Stimulated activated CD4-positive, alpha-beta T cell treated with anti-CD3 and anti-CD28 coated beads, TNF-alpha, amount 100 ng/mL, for 4 hours (primary cell): Measurements from ENCODE around the gene ZNF142.

Experiments used
- DNase-seq, 3 experiments: peaks; one replicate each; pipeline ENCODE4 v3.0.0-alpha.2; 2020; ENCODE audit warnings: low read depth in 3 of 3

Gene ZNF142

DNA sequence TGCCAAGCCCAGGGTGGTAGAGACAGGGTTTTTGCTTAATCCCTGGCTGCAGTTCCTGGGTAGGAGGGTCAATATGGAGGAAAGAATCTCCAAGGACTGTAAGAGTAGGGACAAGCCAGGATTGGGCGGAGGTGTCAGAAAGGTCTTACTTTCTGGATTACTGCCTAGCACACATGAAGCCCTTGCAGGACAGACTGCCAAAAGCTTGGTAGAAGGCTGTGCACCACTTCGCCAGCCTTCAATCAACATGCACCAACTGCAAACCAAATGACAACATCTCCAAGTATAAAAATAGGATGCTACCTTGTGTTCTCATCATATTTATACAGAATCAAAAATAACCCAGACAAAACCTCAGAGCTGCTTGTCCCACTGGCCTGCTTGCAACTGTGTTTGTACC is 3.7 kb downstream of the ZNF142 start:
- DNase-seq, result no peak

DNA sequence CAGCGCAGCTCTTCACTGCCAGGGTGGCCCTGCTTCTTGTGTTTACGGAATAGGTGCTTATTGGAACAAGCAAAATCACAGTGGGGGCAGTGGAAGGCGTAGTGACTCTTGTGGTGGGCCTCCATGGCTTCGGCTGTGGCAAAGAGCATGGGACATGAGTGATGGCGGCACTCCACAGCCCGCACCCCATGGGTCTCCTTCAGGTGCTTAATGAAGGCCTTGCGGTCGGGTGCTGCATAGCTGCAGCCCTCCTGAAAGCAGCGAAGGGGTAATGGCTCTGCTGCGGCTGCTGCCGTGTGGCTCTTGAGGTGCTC is 10.7 kb downstream of the ZNF142 start:
- DNase-seq, result no peak

DNA sequence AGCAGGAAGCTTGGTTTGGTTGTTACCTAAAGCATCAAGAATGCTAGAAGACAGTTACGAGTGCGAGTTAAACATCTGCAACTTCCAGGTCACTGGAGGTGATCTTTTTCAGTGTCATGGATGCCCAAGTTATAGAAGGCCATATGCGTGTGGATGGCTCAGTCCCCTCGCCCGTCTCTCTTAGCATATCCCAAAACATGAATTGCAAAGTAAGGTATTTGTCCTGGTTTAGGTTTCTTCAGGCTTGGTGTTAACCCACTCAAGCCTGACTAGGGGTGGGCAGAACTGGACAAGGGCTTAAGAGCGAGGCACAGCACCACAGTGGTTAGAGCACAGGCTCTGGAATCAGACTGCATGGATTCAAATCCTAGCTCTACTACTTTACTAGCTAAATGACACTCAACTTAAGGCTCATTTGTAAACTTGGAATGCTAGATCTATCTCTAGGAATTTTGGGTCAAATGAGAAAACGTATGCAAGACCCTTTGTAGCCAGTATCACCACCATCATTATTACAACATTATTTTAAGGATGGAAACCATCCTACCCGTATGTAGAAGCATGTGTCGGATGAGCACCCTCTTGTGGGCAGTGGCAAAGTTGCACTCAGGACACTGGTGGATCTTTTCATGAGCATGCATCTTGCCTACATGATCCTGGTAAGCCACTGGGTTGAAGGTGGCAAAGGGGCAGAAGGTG is 11.2 kb downstream of the ZNF142 start:
- peak in 1 of 3 experiments; percentile 21 for DNase-seq

DNA sequence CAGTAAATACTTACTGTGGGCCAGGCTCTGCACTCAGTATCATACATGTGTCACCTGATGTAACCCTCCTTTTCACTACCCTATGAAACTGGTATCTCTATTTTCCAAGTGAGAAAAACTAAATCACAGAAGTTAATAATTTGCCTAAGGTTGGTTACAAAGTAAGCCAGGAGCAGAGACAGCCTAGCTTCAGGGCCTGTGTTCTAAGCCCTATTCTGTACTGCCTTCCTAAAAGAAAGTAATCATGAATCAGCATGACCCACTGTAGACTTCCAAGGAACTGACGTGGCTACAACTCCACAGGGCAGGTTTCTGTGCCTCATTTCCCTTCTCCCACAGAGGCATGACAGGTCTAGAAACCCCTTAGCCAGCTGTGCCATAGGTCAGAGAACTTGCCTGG is 14.3 kb downstream of the ZNF142 start:
- no peak for DNase-seq

DNA sequence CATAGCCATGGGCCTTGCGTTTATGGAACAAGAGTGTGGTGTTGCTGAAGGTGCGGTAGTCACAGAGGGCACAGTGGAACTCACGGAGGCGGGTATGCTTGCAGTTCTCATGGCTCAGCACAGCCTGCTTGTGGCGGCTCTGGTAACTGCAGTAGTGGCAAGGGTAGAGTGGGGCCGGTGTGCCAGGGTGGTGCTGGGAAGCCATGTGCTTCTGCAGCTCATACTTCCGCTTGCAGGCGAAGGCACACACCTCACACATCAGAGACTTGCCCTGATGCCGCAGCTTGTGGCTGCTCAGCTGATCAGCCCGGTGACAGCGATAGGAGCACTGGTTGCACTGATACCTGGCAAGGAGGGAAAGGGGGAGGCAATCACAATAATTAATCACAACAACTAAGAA is 14.7 kb downstream of the ZNF142 start:
- no peak for DNase-seq

DNA sequence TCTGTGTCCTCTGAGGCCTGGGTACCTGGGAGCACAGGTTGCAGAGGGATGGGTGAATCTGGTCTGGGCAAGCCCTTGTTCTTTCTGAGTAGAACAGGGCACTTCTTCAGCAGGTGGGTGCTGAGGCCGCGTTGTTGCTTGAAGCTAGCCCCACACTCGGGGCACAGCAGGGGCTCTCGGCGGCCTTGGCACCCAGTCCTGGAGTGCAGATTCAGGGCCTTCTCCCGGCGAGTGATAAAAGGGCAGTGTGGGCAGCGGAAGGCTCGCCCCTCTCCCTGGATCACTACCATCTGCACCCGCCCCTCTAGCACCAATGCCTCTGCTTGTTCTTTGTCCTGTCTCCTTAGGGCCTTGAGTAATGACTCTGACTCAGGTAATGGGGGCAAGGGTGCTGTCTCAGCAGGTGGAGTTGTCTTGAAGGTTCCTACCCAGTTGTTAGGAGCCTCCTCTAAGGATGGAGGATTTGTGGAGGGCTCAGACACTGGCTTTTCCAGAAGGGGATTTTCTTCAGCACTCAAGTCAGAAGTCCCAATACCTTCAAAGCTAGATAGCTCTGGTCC is 15.6 kb downstream of the ZNF142 start:
- DNase-seq, result no peak

DNA sequence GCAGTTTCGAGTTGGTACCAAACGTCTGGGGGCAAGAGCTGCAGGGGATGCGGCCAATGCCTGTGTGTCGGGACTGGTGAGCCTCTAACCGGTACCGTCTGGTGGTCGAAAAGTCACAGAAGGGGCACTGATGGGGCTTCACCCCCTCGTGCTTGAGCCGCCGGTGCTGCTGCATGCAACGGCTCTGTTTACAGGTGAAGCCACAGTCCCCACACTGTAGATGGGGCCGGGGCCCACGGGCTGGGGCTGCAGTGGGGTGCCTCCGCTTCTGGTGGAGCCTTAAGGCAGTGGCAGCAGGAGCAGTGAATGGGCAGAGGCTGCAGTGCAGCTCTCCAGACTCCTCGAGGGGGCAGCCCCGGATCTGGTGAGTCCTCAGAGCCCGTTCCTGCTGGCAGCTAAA is 16.6 kb downstream of the ZNF142 start:
- DNase-seq, result no peak

DNA sequence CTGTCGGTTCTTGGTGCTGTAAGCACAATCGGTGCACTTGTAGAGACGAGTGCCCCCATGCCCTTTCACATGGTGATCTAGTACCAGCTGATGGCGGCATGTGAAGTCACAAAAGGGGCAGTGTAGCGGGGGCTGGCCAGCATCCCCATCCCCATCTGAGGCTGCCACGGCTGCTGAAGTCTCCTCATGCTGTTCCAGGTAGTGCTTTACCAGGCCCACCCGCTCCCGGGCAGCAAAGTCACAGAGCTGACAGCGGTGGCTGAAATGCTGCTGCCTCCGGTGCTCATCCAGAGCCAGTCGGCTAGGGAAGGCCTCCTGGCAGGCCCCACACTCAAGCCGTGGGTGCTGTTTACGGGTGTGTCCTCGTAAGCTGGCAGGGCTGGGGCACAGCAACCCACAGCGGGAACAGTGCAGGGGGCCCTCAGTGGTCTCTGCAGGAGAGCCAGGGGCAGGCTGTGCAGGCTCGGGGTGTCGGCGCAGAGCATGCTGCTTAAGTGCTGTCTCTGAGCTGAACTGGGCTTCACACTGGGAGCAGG is 17.2 kb downstream of the ZNF142 start:
- DNase-seq, result no peak

DNA sequence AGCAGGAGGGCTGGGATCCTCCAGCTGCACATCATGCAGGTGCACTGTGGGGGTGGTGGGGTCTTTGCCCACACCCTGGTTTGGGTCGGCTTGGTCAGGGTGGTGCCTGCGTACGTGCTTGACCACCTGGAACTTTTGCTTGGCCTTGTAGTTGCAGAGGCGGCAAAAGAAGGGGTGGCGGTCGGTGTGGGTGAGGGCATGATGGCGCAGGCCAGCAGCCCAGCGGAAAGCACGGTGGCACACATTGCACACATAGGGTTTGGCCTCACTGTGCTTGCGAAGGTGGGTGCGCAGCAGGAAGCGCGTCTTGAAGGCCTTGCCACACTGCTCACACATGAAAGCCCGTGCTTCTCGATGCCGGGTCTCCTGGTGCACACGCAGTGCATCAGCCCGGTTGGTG is 21.1 kb downstream of the ZNF142 start:
- no peak for DNase-seq

DNA sequence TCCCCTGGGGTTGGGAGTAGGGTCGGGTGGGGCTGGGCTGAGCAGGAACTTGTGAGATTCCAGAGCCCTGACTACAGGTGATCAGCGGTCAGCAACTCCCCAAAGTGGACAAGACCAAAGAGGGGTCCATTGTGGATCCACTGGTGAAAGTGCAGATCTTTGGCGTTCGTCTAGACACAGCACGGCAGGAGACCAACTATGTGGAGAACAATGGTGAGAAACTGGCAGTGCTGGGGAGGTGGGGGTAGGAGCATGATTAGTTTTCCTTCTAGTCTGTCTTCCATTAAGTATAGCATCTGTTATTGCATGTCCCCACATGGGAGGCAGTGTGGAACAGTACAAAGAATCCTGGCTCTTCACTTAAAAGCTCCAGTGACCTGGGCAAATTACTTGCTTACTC is 23.7 kb downstream of the ZNF142 start:
- DNase-seq, result no peak

DNA sequence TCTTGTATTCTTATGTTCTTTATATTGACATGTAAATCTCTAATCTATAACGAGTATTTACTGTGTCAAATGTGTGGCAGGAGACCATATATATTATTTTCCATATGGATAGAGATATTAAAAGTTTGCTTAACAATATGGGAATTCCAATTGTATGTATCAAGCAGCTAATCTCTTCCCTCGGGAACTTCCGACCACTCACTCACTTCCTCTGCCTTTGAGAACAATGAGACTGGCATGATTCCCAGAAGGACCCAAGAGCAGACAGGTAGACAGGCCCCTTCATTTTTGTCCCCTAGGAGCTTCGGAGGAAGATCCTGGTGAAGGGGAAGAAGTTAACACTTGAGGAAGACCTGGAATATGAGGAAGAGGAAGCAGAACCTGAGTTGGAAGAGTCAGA is 27.6 kb downstream of the ZNF142 start:
- DNase-seq, result no peak

DNA sequence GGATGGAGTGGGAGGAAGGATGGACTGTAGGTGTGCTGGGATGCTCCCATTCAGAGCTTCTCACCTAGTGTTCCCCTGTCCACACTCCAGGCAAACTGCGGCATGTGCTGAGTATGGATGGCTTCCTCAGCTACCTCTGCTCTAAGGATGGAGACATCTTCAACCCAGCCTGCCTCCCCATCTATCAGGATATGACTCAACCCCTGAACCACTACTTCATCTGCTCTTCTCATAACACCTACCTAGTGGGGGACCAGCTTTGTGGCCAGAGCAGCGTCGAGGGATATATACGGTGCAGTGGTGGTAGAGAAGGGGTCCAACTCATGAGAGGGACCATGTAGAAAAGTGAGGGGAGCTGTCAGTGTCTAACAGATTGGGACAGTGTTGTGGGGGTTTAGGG is 31.5 kb downstream of the ZNF142 start:
- no peak for DNase-seq

DNA sequence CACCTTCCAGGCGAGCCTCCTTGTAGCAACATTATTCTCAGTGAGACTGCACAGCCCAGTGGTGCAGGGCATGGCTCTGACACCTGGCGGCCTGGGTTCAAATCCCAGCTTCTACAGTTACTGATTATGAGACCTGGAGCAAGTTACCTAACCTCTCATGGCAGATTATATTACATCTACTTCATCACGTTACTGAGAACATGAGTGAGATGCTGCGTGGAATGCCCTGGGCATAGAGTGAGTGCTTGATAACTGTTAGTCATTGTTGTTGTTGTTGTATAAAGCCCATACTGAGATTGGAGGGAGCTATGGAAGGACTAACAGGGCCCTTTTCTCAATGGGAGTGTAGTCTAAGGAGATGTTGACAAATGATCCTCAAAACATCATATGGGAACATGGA is 33.1 kb downstream of the ZNF142 start:
- no peak for DNase-seq

DNA sequence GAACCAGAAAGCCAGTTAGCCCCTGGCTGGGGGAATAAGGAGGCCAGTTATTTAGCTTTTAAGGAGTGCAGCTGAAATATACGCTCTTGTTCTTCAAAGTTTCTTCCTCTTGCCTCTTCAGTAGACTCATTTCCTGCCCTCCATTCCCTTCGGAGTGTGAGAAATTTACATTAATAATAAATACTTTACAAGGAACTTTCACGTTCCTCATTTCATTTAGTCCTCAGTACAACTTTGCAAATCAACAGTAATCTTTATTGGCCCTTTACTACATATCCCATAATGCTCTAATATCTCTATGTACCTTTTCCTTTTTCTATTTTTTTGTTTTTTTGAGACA is 36.1 kb downstream of the ZNF142 start:
- no peak for DNase-seq

DNA sequence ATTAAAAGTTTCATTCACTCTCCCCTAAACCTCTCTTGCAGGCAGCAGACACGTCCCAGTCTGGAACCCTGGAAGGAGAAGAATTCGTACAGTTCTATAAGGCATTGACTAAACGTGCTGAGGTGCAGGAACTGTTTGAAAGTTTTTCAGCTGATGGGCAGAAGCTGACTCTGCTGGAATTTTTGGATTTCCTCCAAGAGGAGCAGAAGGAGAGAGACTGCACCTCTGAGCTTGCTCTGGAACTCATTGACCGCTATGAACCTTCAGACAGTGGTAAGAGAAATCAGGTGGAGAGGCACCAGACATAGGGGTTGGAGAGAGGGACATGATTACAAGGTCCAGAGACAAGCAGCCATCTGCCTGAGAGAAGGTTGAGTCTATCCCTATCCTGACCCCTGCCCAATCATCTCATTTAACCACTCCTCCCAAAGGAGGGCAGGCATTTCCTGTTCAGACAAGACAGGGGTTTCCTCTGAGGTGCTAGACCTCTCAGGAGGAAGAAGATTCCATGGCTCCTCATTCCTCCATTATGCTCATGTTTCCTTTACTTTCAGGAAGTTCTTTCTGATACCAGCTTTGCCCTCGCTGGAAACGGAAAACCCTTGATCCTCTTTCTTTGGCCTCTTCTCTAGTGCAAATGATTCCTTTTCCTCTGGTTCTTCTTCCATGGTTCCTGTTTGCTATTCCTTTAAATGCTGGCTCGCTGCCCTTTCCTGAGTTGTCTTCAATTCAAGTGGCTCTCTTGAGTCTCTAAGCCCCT is 36.6 kb downstream of the ZNF142 start:
- DNase-seq, result no peak

DNA sequence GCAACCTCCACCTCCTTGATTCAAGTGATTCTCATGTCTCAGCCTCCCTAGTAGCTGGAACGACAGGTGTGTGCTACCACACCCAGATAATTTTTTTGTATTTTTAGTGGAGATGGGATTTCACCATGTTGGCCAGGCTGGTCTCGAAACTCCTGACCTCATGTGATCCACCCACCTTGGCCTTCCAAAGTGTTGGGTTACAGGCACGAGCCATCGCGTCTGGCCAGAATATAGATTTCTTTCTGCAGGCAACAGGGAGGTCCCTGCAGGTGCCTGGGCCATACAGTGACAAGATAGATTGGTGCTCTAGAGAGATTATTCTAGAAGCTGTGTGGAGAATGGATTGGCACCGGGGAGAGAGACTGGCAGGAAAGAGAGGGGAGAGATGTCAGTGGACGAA is 38.4 kb downstream of the ZNF142 start:
- no peak for DNase-seq

DNA sequence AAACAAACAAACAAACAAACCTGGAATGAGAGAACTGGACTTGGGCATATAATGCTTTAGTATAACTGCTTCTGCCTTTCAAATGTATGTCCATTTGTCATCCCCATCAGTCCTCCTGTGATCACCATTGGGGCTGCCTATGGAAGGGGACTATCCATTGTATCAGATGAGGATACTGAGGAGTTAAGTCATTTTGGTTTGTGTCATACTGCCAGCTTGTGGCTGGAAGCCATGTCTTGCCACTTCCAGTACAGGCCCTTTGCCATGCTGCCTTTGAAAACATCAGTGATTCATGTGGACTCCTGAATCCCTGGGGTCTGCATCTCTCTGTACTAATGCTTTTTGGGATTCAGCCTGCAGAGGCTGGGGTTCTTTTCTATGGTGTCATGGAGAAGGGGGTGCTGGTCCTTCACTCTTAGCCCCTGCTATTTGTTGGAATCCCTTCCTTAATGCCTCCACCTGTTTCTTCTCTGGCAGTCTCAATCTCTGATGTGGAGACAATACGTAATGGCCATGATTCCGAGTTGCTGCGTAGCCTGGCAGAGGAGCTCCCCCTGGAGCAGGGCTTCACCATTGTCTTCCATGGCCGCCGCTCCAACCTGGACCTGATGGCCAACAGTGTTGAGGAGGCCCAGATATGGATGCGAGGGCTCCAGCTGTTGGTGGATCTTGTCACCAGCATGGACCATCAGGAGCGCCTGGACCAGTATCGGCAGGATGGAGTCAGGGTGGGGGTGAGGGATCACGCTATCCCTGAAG is 41.1 kb downstream of the ZNF142 start:
- DNase-seq, result no peak

DNA sequence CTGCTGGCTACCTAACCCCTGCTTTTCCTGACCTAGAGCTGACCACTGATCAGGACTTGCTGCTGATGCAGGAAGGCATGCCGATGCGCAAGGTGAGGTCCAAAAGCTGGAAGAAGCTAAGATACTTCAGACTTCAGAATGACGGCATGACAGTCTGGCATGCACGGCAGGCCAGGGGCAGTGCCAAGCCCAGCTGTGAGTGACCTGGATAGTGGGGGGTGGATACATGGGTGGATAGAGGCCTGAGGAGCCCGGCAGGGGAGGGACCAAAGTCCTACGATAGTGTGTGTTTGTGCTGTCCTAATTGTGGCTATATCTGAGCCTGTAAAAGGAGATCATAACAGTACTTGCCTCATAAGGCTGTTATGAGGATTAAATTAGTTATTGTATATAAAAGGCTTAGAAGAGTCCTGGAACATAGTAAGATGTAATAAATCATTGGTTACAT is 43.5 kb downstream of the ZNF142 start:
- DNase-seq, result no peak

DNA sequence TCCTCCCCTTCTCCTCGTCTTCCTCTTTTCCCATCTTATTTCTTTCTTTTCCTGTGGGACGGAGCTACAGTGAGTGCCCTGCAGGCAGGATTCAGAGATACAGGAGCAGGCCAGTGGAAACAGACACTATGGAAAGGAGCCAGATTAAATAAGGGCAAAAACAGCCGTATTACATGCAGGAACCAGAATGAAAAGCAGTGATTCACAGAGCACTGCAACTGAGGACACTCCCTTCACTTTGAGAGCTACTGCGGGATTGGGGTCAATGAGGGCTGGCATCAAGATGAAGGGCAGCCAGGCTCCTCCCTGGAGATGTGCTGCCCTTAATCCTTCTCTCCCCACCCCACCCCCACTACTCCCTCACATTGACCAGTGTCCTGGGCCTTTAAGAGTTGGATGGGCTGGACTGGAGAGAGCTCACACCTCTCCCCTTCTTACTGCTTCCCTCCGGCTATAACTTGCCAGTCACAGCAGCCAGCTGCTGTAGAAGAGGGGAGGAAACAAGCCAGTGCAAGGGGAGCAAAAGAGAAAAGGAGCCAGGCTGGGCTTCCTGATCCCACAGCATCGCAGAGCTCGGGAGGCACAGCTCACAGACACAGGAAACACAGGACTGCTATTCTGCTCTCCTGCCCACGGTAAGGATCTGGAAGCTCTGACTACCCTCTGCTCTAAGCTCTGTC is 51.8 kb downstream of the ZNF142 start, which contains the start of gene PLCD4:
PLCD4 (plus strand) TSS at position 464 of the 680 bp plus-strand sequence. CDS start 7,841 bp downstream, outside the sequence.
- no peak for DNase-seq

DNA sequence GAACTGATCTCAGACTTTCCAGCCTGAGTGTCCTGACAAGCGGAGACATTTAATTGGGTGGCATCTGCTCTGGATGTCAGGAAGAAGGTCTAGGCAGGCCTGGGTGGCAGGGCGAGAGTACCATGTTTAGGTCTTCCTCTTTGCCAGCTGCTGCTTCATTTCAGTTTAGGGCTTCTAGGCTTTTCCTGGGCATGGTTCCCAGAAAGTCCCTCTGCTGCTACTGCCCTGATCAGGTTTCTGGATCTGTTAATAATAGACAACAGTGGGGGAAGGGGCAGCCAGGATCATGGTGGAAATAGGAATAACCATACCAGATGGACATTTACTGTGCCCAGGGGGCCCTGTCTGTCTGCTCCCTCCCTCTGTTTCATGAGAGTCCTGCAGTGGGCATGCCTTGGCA is 54.0 kb downstream of the ZNF142 start:
- no peak for DNase-seq
